Measurements from ENCODE around the gene NME4. TPM values are rescaled to one million over a fixed set of nuclear protein-coding genes. Genes with fewer than 3 reads are reported as not detected.

Gene NME4
- polyA plus RNA-seq, 1 donor (not counting 4 experiments of a cell fraction or from before 2014, with no cell fraction given) = 141 TPM

DNA sequence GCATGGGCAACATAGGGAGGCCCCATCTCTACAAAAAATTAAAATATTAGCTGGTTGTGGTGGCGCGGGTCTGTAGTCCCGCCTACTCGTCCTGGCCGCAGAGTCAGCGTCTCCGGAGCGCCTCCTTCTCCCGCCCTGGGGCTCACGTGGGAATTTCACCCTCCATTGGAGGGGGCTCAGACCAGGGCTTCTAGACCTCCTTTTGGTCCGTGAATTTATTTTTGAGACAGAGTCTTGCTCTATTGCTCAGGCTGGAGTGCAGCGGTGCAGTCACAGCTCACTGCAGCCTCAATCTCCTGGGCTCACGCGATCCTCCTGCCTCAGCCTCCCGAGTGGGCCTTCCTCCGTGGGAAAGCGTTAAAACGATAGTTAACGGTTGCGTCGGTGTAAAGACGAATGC is 394 bp upstream of the NME4 start:
- H2AFZ ChIP-seq (ENCODE audit: control insufficient read depth, low read length) = peak overlapping the region; percentile 63
- H3K4me2 ChIP-seq (ENCODE audit: control insufficient read depth, extremely low read depth, insufficient read depth, low read depth, low read length) = peak overlapping the region; percentile 67

DNA sequence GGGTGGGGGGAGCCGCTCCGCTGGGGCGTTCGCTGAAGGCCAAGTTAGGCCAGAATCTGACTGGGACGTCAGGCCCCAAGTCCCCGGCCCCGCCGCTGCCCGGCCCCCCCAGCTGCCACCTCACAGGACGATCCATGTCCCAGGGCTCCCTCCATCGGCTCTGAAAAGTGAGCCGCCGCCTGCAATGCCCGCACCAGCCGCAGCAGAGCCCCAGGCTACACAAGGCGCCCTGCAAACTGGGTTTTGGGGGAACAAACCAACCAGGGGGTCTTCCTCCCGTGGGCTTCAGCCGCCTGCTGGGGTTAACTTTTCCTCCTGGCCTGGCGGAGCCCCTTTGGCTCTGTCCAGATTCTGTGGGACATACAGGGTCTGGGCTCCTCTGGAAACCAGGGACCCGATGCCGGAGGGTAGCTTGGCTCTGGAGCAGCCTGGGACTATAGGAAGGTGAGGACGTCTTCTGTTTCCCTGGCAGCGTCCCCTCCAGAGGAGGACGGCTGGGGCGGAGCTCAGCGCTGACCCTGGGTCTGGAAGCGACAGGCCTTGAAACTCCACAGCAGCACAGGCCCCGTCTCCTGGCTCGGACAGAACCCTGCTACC is 835 bp downstream of the NME4 start:
- Histone ChIP-seq H4K20me1 (ENCODE audit: control insufficient read depth, extremely low read depth, insufficient read depth, low read length) (no peaks in the 10 kb centered on the region), H2AFZ (ENCODE audit: control insufficient read depth, low read length) (no peak overlapping the region), H3K27me3 (ENCODE audit: control insufficient read depth, extremely low read depth, insufficient read depth, low read length) (no peaks in the 10 kb centered on the region), H3K27ac (ENCODE audit: control insufficient read depth, insufficient read depth, low read length) (no peak overlapping the region), H3K4me1 (ENCODE audit: control insufficient read depth, extremely low read depth, insufficient read depth, low read length) (peaks cover 7% of the 10 kb centered on the region), H3K9ac (ENCODE audit: control insufficient read depth, extremely low read depth, insufficient read depth, low read length) (no peak overlapping the region), H3K36me3 (ENCODE audit: control insufficient read depth in 2 of 2, extremely low read depth in 1 of 2, insufficient read depth in 2 of 2, low read length in 2 of 2) (peaks cover 2 to 7% of the 10 kb centered on the region in 2 experiments), H3K4me2 (ENCODE audit: control insufficient read depth, extremely low read depth, insufficient read depth, low read depth, low read length) (no peak overlapping the region), H3K79me2 (ENCODE audit: control insufficient read depth, insufficient read depth, low read length) (no peaks in the 10 kb centered on the region), H3K9me3 (ENCODE audit: control insufficient read depth, low read depth, low read length) (no peaks in the 10 kb centered on the region), H3K4me3 (ENCODE audit: control insufficient read depth in 2 of 3, extremely low read depth in 1 of 3, insufficient read depth in 2 of 3, low read depth in 1 of 3, low read length in 3 of 3) (no peak overlapping the region), H3K9me1 (ENCODE audit: control insufficient read depth, extremely low read depth, insufficient read depth, low read length) (no peaks in the 10 kb centered on the region)
- DNase-seq (ENCODE audit: low read depth, low spot score) = no peak
- TF ChIP-seq EZH2 (IDR thresholded peaks at IDR 0.05; ENCODE audit: low read length) = no peak
- TF ChIP-seq, protein P1, sequence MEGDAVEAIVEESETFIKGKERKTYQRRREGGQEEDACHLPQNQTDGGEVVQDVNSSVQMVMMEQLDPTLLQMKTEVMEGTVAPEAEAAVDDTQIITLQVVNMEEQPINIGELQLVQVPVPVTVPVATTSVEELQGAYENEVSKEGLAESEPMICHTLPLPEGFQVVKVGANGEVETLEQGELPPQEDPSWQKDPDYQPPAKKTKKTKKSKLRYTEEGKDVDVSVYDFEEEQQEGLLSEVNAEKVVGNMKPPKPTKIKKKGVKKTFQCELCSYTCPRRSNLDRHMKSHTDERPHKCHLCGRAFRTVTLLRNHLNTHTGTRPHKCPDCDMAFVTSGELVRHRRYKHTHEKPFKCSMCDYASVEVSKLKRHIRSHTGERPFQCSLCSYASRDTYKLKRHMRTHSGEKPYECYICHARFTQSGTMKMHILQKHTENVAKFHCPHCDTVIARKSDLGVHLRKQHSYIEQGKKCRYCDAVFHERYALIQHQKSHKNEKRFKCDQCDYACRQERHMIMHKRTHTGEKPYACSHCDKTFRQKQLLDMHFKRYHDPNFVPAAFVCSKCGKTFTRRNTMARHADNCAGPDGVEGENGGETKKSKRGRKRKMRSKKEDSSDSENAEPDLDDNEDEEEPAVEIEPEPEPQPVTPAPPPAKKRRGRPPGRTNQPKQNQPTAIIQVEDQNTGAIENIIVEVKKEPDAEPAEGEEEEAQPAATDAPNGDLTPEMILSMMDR (optimal IDR thresholded peaks at IDR 0.05 in 1 of 3, IDR thresholded peaks at IDR 0.05 in 1 of 3, conservative IDR thresholded peaks at IDR 0.05 in 1 of 3; ENCODE audit: extremely low read depth in 1 of 3, insufficient read depth in 2 of 3, low read length in 3 of 3) = peak; percentile 26 to 47 (median 28)
- dilution Hi-C loops (cut with MboI; ENCODE audit: extremely low pct_ligation_motif_present, low sequenced_read_pairs) = no loop called here
- FAIRE-seq = no peak

More for the DNA sequence above, 394 bp upstream of the NME4 start:
- Histone ChIP-seq H3K36me3 (ENCODE audit: control insufficient read depth in 2 of 2, extremely low read depth in 1 of 2, insufficient read depth in 2 of 2, low read length in 2 of 2) (peaks cover 2 to 7% of the 10 kb centered on the region in 2 experiments), H3K27ac (ENCODE audit: control insufficient read depth, insufficient read depth, low read length) (no peak overlapping the region), H3K27me3 (ENCODE audit: control insufficient read depth, extremely low read depth, insufficient read depth, low read length) (no peaks in the 10 kb centered on the region), H3K9ac (ENCODE audit: control insufficient read depth, extremely low read depth, insufficient read depth, low read length) (peak overlapping the region; percentile 54), H3K79me2 (ENCODE audit: control insufficient read depth, insufficient read depth, low read length) (no peaks in the 10 kb centered on the region), H3K4me1 (ENCODE audit: control insufficient read depth, extremely low read depth, insufficient read depth, low read length) (peaks cover 7% of the 10 kb centered on the region), H4K20me1 (ENCODE audit: control insufficient read depth, extremely low read depth, insufficient read depth, low read length) (no peaks in the 10 kb centered on the region), H3K4me3 (ENCODE audit: control insufficient read depth in 2 of 3, extremely low read depth in 1 of 3, insufficient read depth in 2 of 3, low read depth in 1 of 3, low read length in 3 of 3) (peak overlapping the region; percentile 46 to 53 (median 50)), H3K9me1 (ENCODE audit: control insufficient read depth, extremely low read depth, insufficient read depth, low read length) (no peaks in the 10 kb centered on the region), H3K9me3 (ENCODE audit: control insufficient read depth, low read depth, low read length) (peaks cover 5% of the 10 kb centered on the region)
- DNase-seq (ENCODE audit: low read depth, low spot score) = no peak
- TF ChIP-seq, protein P1 (optimal IDR thresholded peaks at IDR 0.05 in 1 of 3, IDR thresholded peaks at IDR 0.05 in 1 of 3, conservative IDR thresholded peaks at IDR 0.05 in 1 of 3; ENCODE audit: extremely low read depth in 1 of 3, insufficient read depth in 2 of 3, low read length in 3 of 3) = no peak
- no peak for TF ChIP-seq EZH2 (IDR thresholded peaks at IDR 0.05; ENCODE audit: low read length)
- no peak for FAIRE-seq
- dilution Hi-C loops (cut with MboI; ENCODE audit: extremely low pct_ligation_motif_present, low sequenced_read_pairs) = no loop called here
